HFFc6 (cell line): ENCODE measurements around the gene UBTD2. TPM values are rescaled to one million over a fixed set of nuclear protein-coding genes. Genes with fewer than 3 reads are reported as not detected.
A peak's percentile ranks its signal among the peaks of the same experiment; 100 is the strongest.

Experiments
- DNase-seq: peaks from one replicate; pipeline ENCODE4 v3.0.0-alpha.2; 2018
- H3K27ac Mint-ChIP-seq: 2 replicates; pipeline ENCODE4 v1.8.0; 2020; ENCODE audit warnings: mild to moderate bottlenecking, mixed read lengths
- H3K27me3 Mint-ChIP-seq: 2 replicates; pipeline ENCODE4 v1.8.0; 2021; ENCODE audit warnings: mild to moderate bottlenecking, moderate library complexity, mixed read lengths; ENCODE audit not compliant: insufficient read depth
- H3K36me3 Mint-ChIP-seq: 2 replicates; pipeline ENCODE4 v1.8.0; 2021; ENCODE audit warnings: low read depth, mixed read lengths
- H3K4me1 Mint-ChIP-seq: 2 replicates; pipeline ENCODE4 v1.8.0; 2020; ENCODE audit warnings: low read depth, mixed read lengths
- H3K4me3 Mint-ChIP-seq: 2 replicates; pipeline ENCODE4 v1.8.0; 2020; ENCODE audit warnings: mild to moderate bottlenecking, moderate library complexity, mixed read lengths
- H3K9me3 Mint-ChIP-seq: 2 replicates; pipeline ENCODE4 v1.8.0; 2020; ENCODE audit warnings: mild to moderate bottlenecking, mixed read lengths
- CTCF ChIP-seq: fragments of 200-600 bp; sonication (generic); IDR thresholded peaks from 2 replicates; pipeline ENCODE4 v1.5.0; 2021; ENCODE audit warnings: antibody characterized with exemption, mild to moderate bottlenecking
- total RNA-seq, 6 experiments: library from RNA; stranded (reverse); fragmentation: NEBNext Ultra II Directional; extraction: Animal tissue kit (Norgen Biotek cat#: 25700); gene quantifications; 2 replicates in 1 of 6; 3 replicates in 5 of 6; pipeline ENCODE4 v1.2.3, GENCODE V29; 2021

The UBTD2 gene
- total RNA-seq, 6 experiments from 2014 or later: 15.2 to 19.5 (median 17.7) TPM

- no peak for DNase-seq
- Mint-ChIP-seq H3K27ac (no peak overlapping the region), H3K9me3 (peaks cover 10% of the 10 kb centered on the region), H3K4me1 (peaks cover 12% of the 10 kb centered on the region), H3K27me3 (no peaks in the 10 kb centered on the region), H3K36me3 (peaks cover 39% of the 10 kb centered on the region), H3K4me3 (no peak overlapping the region)
- no peak for TF ChIP-seq CTCF
These were observed 31.1 kb downstream of the UBTD2 start for GRCh38 chr5:172252501-172252900.

GRCh38 chr5:172251419-172251818, 32.1 kb downstream of the UBTD2 start:
- H3K4me3 Mint-ChIP-seq: no peak overlapping the region
- no peak overlapping the region for H3K27ac Mint-ChIP-seq
- no peak for DNase-seq
- no peak for TF ChIP-seq CTCF
- H3K9me3 Mint-ChIP-seq: peaks cover 4% of the 10 kb centered on the region; the same call in 1 of the 2 replicates
- H3K36me3 Mint-ChIP-seq: peaks cover 32% of the 10 kb centered on the region
- H3K4me1 Mint-ChIP-seq: peaks cover 13% of the 10 kb centered on the region
- no peaks in the 10 kb centered on the region for H3K27me3 Mint-ChIP-seq

- Mint-ChIP-seq H3K4me1 (peaks cover 22% of the 10 kb centered on the region), H3K9me3 (peaks cover 4% of the 10 kb centered on the region; the same call in 1 of the 2 replicates), H3K4me3 (no peak overlapping the region), H3K27me3 (no peaks in the 10 kb centered on the region), H3K27ac (no peak overlapping the region), H3K36me3 (peaks cover 20% of the 10 kb centered on the region)
- no peak for TF ChIP-seq CTCF
- DNase-seq: no peak
These were observed 34.9 kb downstream of the UBTD2 start for GRCh38 chr5:172248637-172249036.

GRCh38 chr5:172245703-172246125, 37.9 kb downstream of the UBTD2 start:
- Mint-ChIP-seq H3K4me1 (peaks cover 22% of the 10 kb centered on the region), H3K36me3 (peaks cover 9% of the 10 kb centered on the region; the same call in 1 of the 2 replicates), H3K4me3 (no peak overlapping the region), H3K27ac (peak overlapping the region; percentile 22; the same call in 1 of the 2 replicates), H3K27me3 (0 out of 2 replicates have a peak, but pooled peaks cover 2% of the 10 kb centered on the region), H3K9me3 (no peaks in the 10 kb centered on the region)
- no peak for DNase-seq
- TF ChIP-seq CTCF: no peak

- Mint-ChIP-seq H3K4me1 (peaks cover 22% of the 10 kb centered on the region), H3K27ac (no peak overlapping the region), H3K27me3 (0 out of 2 replicates have a peak, but pooled peaks cover 2% of the 10 kb centered on the region), H3K9me3 (no peaks in the 10 kb centered on the region), H3K4me3 (no peak overlapping the region), H3K36me3 (peaks cover 9% of the 10 kb centered on the region; the same call in 1 of the 2 replicates)
- TF ChIP-seq CTCF: no peak
- no peak for DNase-seq
These were observed 38.5 kb downstream of the UBTD2 start for GRCh38 chr5:172245046-172245445.

- DNase-seq: no peak
- Mint-ChIP-seq H3K36me3 (0 out of 2 replicates have a peak, but pooled peaks cover 4% of the 10 kb centered on the region), H3K4me1 (peaks cover 26% of the 10 kb centered on the region), H3K27ac (no peak overlapping the region), H3K27me3 (peaks cover 2% of the 10 kb centered on the region; the same call in 1 of the 2 replicates), H3K4me3 (no peak overlapping the region), H3K9me3 (no peaks in the 10 kb centered on the region)
- no peak for TF ChIP-seq CTCF
These were observed 40.3 kb downstream of the UBTD2 start for GRCh38 chr5:172243302-172243701.
